NCI-H2029 treated with DMSO at 0.1 percent for 48 hours (cell line): ENCODE measurements around the gene TM4SF5.
"Not testable (repeated sequence)": the region's sequence is repeated elsewhere in the genome, so short reads cannot be mapped to it uniquely, and the experiment has no call there.

ENCODE experiments used
- DNase-seq: peaks from one replicate; lab custom pipeline; 2025; lab: John Stamatoyannopoulos, UW

The TM4SF5 gene

GRCh38 chr17:4789951-4790704 lies 18.4 kb downstream of the TM4SF5 start:
- DNase-seq = no peak

- no peak for DNase-seq
Observed at GRCh38 chr17:4790705-4791088, 19.0 kb downstream of the TM4SF5 start.

- DNase-seq = no peak
Observed at GRCh38 chr17:4795168-4795567, 23.5 kb downstream of the TM4SF5 start.

GRCh38 chr17:4796552-4796920 lies 24.9 kb downstream of the TM4SF5 start:
- DNase-seq = no peak

- no peak for DNase-seq
Observed at GRCh38 chr17:4800462-4801196, 28.9 kb downstream of the TM4SF5 start.

GRCh38 chr17:4802228-4802627 lies 30.5 kb downstream of the TM4SF5 start, which contains the start of gene C17orf114:
Gene C17orf114, minus strand, starts transcription at chr17:4802328.
- DNase-seq = no peak

- DNase-seq = no peak
Observed at GRCh38 chr17:4806456-4806776, 34.7 kb downstream of the TM4SF5 start.

- no peak for DNase-seq
Observed at GRCh38 chr17:4806777-4807604, 35.3 kb downstream of the TM4SF5 start, which contains the start of gene PLD2. Gene PLD2, plus strand, starts transcription at chr17:4807152. Its CDS starts 621 bp downstream, at chr17:4807773.

GRCh38 chr17:4807605-4808377 lies 36.1 kb downstream of the TM4SF5 start:
- no peak for DNase-seq

GRCh38 chr17:4808378-4808767 lies 36.7 kb downstream of the TM4SF5 start:
- no peak for DNase-seq

GRCh38 chr17:4810696-4811290 lies 39.1 kb downstream of the TM4SF5 start:
- DNase-seq = no peak

- no peak for DNase-seq
Observed at GRCh38 chr17:4811471-4811870, 39.8 kb downstream of the TM4SF5 start.

- no peak for DNase-seq
Observed at GRCh38 chr17:4812690-4813089, 41.0 kb downstream of the TM4SF5 start.

- no peak for DNase-seq
Observed at GRCh38 chr17:4815043-4815675, 43.5 kb downstream of the TM4SF5 start.

- no peak for DNase-seq
Observed at GRCh38 chr17:4816826-4817225, 45.1 kb downstream of the TM4SF5 start.

- no peak for DNase-seq
Observed at GRCh38 chr17:4818276-4818675, 46.6 kb downstream of the TM4SF5 start.

GRCh38 chr17:4822835-4823234 lies 51.1 kb downstream of the TM4SF5 start:
- DNase-seq = no peak

GRCh38 chr17:4823373-4824089 lies 51.8 kb downstream of the TM4SF5 start:
- no peak for DNase-seq

GRCh38 chr17:4827399-4827798 lies 55.7 kb downstream of the TM4SF5 start:
- no peak for DNase-seq

GRCh38 chr17:4832829-4833177 lies 61.1 kb downstream of the TM4SF5 start:
- not testable (repeated sequence) for DNase-seq
